H1 (cell line): Measurements from ENCODE around the gene SCAI. TPM values are rescaled to one million over a fixed set of nuclear protein-coding genes. Genes with fewer than 3 reads are reported as not detected.

ENCODE experiments used
- CTCF ChIA-PET: fragments of 300-600 bp; sonication (Branson Sonifier 250); formaldehyde crosslinking; loops from one replicate; lab custom pipeline; 2021; ENCODE audit not compliant: partially characterized antibody; lab: Charles Lee
- POLR2A ChIA-PET: fragments of 300-600 bp; sonication (Branson Sonifier 250); formaldehyde crosslinking; loops from one replicate; lab custom pipeline; 2021; ENCODE audit warnings: inconsistent platforms; ENCODE audit not compliant: partially characterized antibody; lab: Charles Lee
- DNase-seq, 2 experiments: peaks; one replicate each; pipeline versions ENCODE4 v3.0.0 to v3.0.0-alpha.2; 2010 to 2022; ENCODE audit warnings: low spot score in 2 of 2, low read depth in 1 of 2, mixed read lengths in 1 of 2
- FAIRE-seq: peaks from 2 replicates; lab custom pipeline; 2011; peaks lifted over from hg19 to GRCh38; lab: Jason Lieb, UNC
- H2AFZ ChIP-seq: 2 replicates; pipeline ENCODE4 v1.8.1; 2012; ENCODE audit warnings: low read length, inconsistent platforms
- H2AK5ac ChIP-seq: 2 replicates; pipeline ENCODE4 v1.6.1; 2013; ENCODE audit warnings: low read depth, low read length
- H2BK120ac ChIP-seq: replicated peaks from 2 replicates; pipeline ENCODE3; 2013; ENCODE audit warnings: low read depth, low read length, inconsistent platforms
- H2BK12ac ChIP-seq: 2 replicates; pipeline ENCODE4 v1.6.1; 2013; ENCODE audit warnings: low read depth, low read length
- H2BK15ac ChIP-seq: 2 replicates; pipeline ENCODE4 v1.6.1; 2013; ENCODE audit warnings: low read length
- H2BK20ac ChIP-seq: 2 replicates; pipeline ENCODE4 v1.6.1; 2013; ENCODE audit warnings: low read length
- H2BK5ac ChIP-seq: 2 replicates; pipeline ENCODE4 v1.6.1; 2013; ENCODE audit warnings: low read depth, low read length
- H3K14ac ChIP-seq: 2 replicates; pipeline ENCODE4 v1.6.1; 2013; ENCODE audit warnings: inconsistent platforms; ENCODE audit not compliant: insufficient read length
- H3K18ac ChIP-seq: 2 replicates; pipeline ENCODE4 v1.6.1; 2013; ENCODE audit warnings: low read length; ENCODE audit errors: extremely low read depth
- H3K23ac ChIP-seq: 2 replicates; pipeline ENCODE4 v1.6.1; 2013; ENCODE audit warnings: inconsistent platforms; ENCODE audit not compliant: insufficient read length
- H3K23me2 ChIP-seq: 2 replicates; pipeline ENCODE4 v1.6.1; 2013; ENCODE audit warnings: low read depth, low read length
- H3K27ac ChIP-seq: 2 replicates; pipeline ENCODE4 v1.6.1; 2011; ENCODE audit warnings: low read depth, low read length, inconsistent platforms
- H3K27me3 ChIP-seq, 4 experiments: replicated peaks in 1 of 4; 1 replicate in 1 of 4; 2 replicates in 3 of 4; pipeline versions ENCODE4 v1.6.1 to v1.8.1; 2011 to 2013; ENCODE audit warnings: low read length in 3 of 4, mild to moderate bottlenecking in 3 of 4, inconsistent platforms in 2 of 4, mixed read lengths in 2 of 4, moderate library complexity in 1 of 4; ENCODE audit not compliant: control insufficient read depth in 3 of 4, insufficient read depth in 3 of 4; ENCODE audit errors: extremely low read depth in 1 of 4
- H3K36me3 ChIP-seq, 4 experiments: 2 replicates each; pipeline versions ENCODE4 v1.6.1 to v1.8.1; 2011 to 2013; ENCODE audit warnings: mild to moderate bottlenecking in 4 of 4, low read length in 3 of 4, moderate library complexity in 2 of 4, control low read depth in 1 of 4, inconsistent platforms in 1 of 4; ENCODE audit not compliant: insufficient read depth in 4 of 4, control insufficient read depth in 2 of 4
- H3K4ac ChIP-seq: replicated peaks from 2 replicates; pipeline ENCODE3; 2013; ENCODE audit warnings: low read length, low read depth, mixed read lengths, inconsistent platforms; ENCODE audit not compliant: insufficient read length
- H3K4me1 ChIP-seq, 4 experiments: replicated peaks in 1 of 4; 1 replicate in 1 of 4; 2 replicates in 3 of 4; pipeline versions ENCODE4 v1.6.1 to v1.8.1; 2011 to 2013; ENCODE audit warnings: low read length in 3 of 4, inconsistent platforms in 2 of 4, mixed read lengths in 1 of 4; ENCODE audit not compliant: insufficient read depth in 4 of 4, control insufficient read depth in 3 of 4
- H3K4me2 ChIP-seq, 2 experiments: 2 replicates each; pipeline versions ENCODE4 v1.6.1 to v1.8.1; 2011 to 2013; ENCODE audit warnings: low read depth in 2 of 2, low read length in 2 of 2, control low read depth in 1 of 2, inconsistent platforms in 1 of 2, mild to moderate bottlenecking in 1 of 2; ENCODE audit not compliant: insufficient read depth in 1 of 2
- H3K4me3 ChIP-seq, 4 experiments: fragments of 200-600, 300-600 bp in 1 of 4; sonication (generic), shearing (Covaris generic), sonication (Bioruptor Twin) in 1 of 4; 2 replicates each; pipeline versions ENCODE4 v1.5.1 to v1.8.1; 2011 to 2016; ENCODE audit warnings: low read length in 4 of 4, low read depth in 3 of 4, control low read depth in 2 of 4, inconsistent platforms in 2 of 4, mild to moderate bottlenecking in 2 of 4, mixed read lengths in 1 of 4, moderate library complexity in 1 of 4; ENCODE audit not compliant: insufficient read depth in 2 of 4; ENCODE audit errors: extremely low read depth in 1 of 4
- H3K56ac ChIP-seq: replicated peaks from 2 replicates; pipeline ENCODE3; 2013; ENCODE audit warnings: low read depth, mild to moderate bottlenecking, mixed read lengths, low read length, inconsistent platforms; ENCODE audit not compliant: insufficient read length
- H3K79me1 ChIP-seq: 2 replicates; pipeline ENCODE4 v1.6.1; 2013; ENCODE audit warnings: low read depth, low read length, control low read depth
- H3K79me2 ChIP-seq, 2 experiments: 2 replicates each; pipeline versions ENCODE4 v1.6.1 to v1.8.1; 2012 to 2013; ENCODE audit warnings: low read length in 2 of 2, mild to moderate bottlenecking in 2 of 2, inconsistent platforms in 1 of 2; ENCODE audit not compliant: insufficient read depth in 2 of 2, control insufficient read depth in 1 of 2
- H3K9ac ChIP-seq, 4 experiments: replicated peaks in 1 of 4; 1 replicate in 1 of 4; 2 replicates in 3 of 4; pipeline versions ENCODE4 v1.6.1 to v1.8.1; 2011 to 2013; ENCODE audit warnings: low read depth in 3 of 4, low read length in 3 of 4, control low read depth in 2 of 4, mild to moderate bottlenecking in 2 of 4, moderate library complexity in 2 of 4, inconsistent platforms in 1 of 4; ENCODE audit errors: extremely low read depth in 1 of 4
- H3K9me3 ChIP-seq, 2 experiments: 2 replicates each; pipeline versions ENCODE4 v1.6.1 to v1.8.1; 2012 to 2013; ENCODE audit warnings: mild to moderate bottlenecking in 2 of 2, moderate library complexity in 2 of 2, control low read depth in 1 of 2, inconsistent platforms in 1 of 2, low read depth in 1 of 2, low read length in 1 of 2, mixed read lengths in 1 of 2; ENCODE audit not compliant: insufficient read depth in 2 of 2
- H4K20me1 ChIP-seq, 2 experiments: replicated peaks in 1 of 2; 2 replicates each; pipeline versions ENCODE3 to v1.8.1; 2011 to 2013; ENCODE audit warnings: inconsistent platforms in 2 of 2, low read length in 2 of 2, mild to moderate bottlenecking in 1 of 2; ENCODE audit not compliant: insufficient read depth in 2 of 2, control insufficient read depth in 1 of 2
- H4K5ac ChIP-seq: 2 replicates; pipeline ENCODE4 v1.6.1; 2013; ENCODE audit warnings: low read length, low read depth, mixed read lengths, inconsistent platforms; ENCODE audit not compliant: insufficient read length
- H4K8ac ChIP-seq: 2 replicates; pipeline ENCODE4 v1.8.0; 2013; ENCODE audit warnings: mild to moderate bottlenecking, moderate library complexity, low read length, inconsistent platforms; ENCODE audit not compliant: insufficient read depth; ENCODE audit errors: extremely low read depth
- H4K91ac ChIP-seq: replicated peaks from 2 replicates; pipeline ENCODE3; 2013; ENCODE audit warnings: low read length, mixed read lengths, inconsistent platforms; ENCODE audit not compliant: insufficient read length
- ATF3 ChIP-seq: IDR thresholded peaks from 2 replicates; pipeline ENCODE4 v1.6.1; 2011; ENCODE audit warnings: low read depth, mild to moderate bottlenecking, low read length; ENCODE audit not compliant: insufficient read depth
- CBX8 ChIP-seq: fragments of 300-800, 300-1000 bp; sonication (generic); IDR thresholded peaks from 2 replicates; pipeline ENCODE4 v1.7.1; 2016; ENCODE audit warnings: low read depth, low read length, borderline replicate concordance
- CEBPB ChIP-seq: IDR thresholded peaks from 2 replicates; pipeline ENCODE4 v1.6.1; 2012; ENCODE audit warnings: low read depth, low read length
- CHD1 ChIP-seq: IDR thresholded peaks from 2 replicates; pipeline ENCODE4 v1.6.1; 2012; ENCODE audit warnings: low read depth, low read length, improper control_type of control experiment
- MAX ChIP-seq: IDR thresholded peaks from 2 replicates; pipeline ENCODE4 v1.6.1; 2012; ENCODE audit warnings: inconsistent platforms
- WGBS, 2 experiments: shearing (Covaris generic) in 1 of 2; methylation state at CpG; one replicate each; pipeline versions ENCODE4 v1.1.6 to v1.1.7; 2013 to 2015; ENCODE audit warnings: low lambda C conversion rate in 2 of 2, mixed read lengths in 2 of 2, inconsistent platforms in 1 of 2, low coverage in 1 of 2, missing lambda C conversion rate in 1 of 2; ENCODE audit not compliant: insufficient replicate concordance in 2 of 2, insufficient coverage in 1 of 2, insufficient read length in 1 of 2; ENCODE audit errors: extremely low coverage in 1 of 2, missing lambda C conversion rate in 1 of 2; 5-methylcytosine and 5-hydroxymethylcytosine counted together
- polyA plus RNA-seq, 7 experiments: library from polyadenylated mRNA; depleted of rRNA in 3 of 7; stranded (reverse) in 5 of 7; unstranded in 2 of 7; fragments of >200 nt in 5 of 7; fragments of 200-250 nt in 2 of 7; gene quantifications; 1 replicate in 5 of 7; 2 replicates in 1 of 7; 4 replicates in 1 of 7; pipeline versions ENCODE4 v1.2.1 to v1.2.3, GENCODE V29; 2011 to 2013; ENCODE audit warnings: missing spikeins in 2 of 7, mixed read lengths in 2 of 7
- total RNA-seq: library from RNA; stranded (reverse); fragmentation: NEBNext Ultra II Directional; extraction: Animal tissue kit (Norgen Biotek cat#: 25700); gene quantifications from 2 replicates; pipeline ENCODE4 v1.2.1, GENCODE V29; 2021

Gene SCAI
- total and polyA plus RNA-seq, 2 of the 8 experiments (the other 6 are each of a cell fraction or from before 2014, with no cell fraction given), result 6.4 to 19.8 TPM

- Histone ChIP-seq H3K36me3 (peaks cover 16 to 45% (median 30%) of the 10 kb centered on the region in 4 experiments), H2BK5ac (no peak overlapping the region), H3K18ac (no peak overlapping the region), H3K9ac (no peak overlapping the region), H2BK12ac (no peak overlapping the region), H3K9me3 (no peaks in the 10 kb centered on the region), H2BK20ac (no peak overlapping the region), H3K79me2 (no peaks in the 10 kb centered on the region), H3K4me3 (no peak overlapping the region), H3K27ac (no peak overlapping the region), H4K20me1 (peaks cover 0 to 2% of the 10 kb centered on the region in 2 experiments), H2AFZ (no peak overlapping the region), H3K79me1 (no peaks in the 10 kb centered on the region), H3K23me2 (no peaks in the 10 kb centered on the region), H3K14ac (no peak overlapping the region), H4K5ac (no peak overlapping the region), H2BK120ac (no peak overlapping the region), H3K23ac (no peak overlapping the region), H3K4ac (no peak overlapping the region), H4K8ac (no peak overlapping the region), H2AK5ac (no peak overlapping the region), H2BK15ac (no peak overlapping the region), H3K56ac (no peak overlapping the region), H3K27me3 (no peaks in the 10 kb centered on the region), H3K4me1 (peaks cover 0 to 5% (median 1%) of the 10 kb centered on the region in 4 experiments; a peak in 1 of 7 replicates), H4K91ac (no peak overlapping the region), H3K4me2 (no peak overlapping the region)
- POLR2A ChIA-PET, result interaction anchor here (1.3 kb wide), 1 partner anchor 9 kb away, joined by 4 read pairs; no protein-coding TSS in a partner anchor
- WGBS, 2 experiments, result 93% methylated on average over 12 of the region's 12 CpGs; no CpG with 5 or more reads in 1 of the 2 experiments
- TF ChIP-seq CHD1, result no peak
- no peak for TF ChIP-seq CBX8
- TF ChIP-seq CEBPB, result no peak
- TF ChIP-seq ATF3, result no peak
- no peak for TF ChIP-seq MAX
- DNase-seq (no peak), FAIRE-seq (no peak)
- CTCF ChIA-PET, result interaction anchor here (1.4 kb wide), 1 partner anchor 14 kb away, joined by 3 read pairs; no protein-coding TSS in a partner anchor
Observed at GRCh38 chr9:125150349-125151245, 7.3 kb upstream of the SCAI start.
